Parathyroid adenoma (tissue), 2 donors: ENCODE results near the gene CAP2.

ENCODE experiments used
- H2AFZ ChIP-seq: fragments of 300-600 bp; sonication (generic); one replicate; pipeline ENCODE4 v1.7.0; 2017; ENCODE audit warnings: antibody characterized with exemption, mild to moderate bottlenecking
- H3K27ac ChIP-seq: fragments of 300-600 bp; sonication (generic); one replicate; pipeline ENCODE4 v1.7.0; 2017
- H3K27me3 ChIP-seq: fragments of 300-600 bp; sonication (generic); one replicate; pipeline ENCODE4 v1.7.0; 2017; ENCODE audit warnings: low read length; ENCODE audit not compliant: control insufficient read depth, insufficient read depth
- H3K36me3 ChIP-seq: fragments of 300-600 bp; sonication (generic); one replicate; pipeline ENCODE4 v1.7.0; 2017; ENCODE audit warnings: low read length; ENCODE audit not compliant: control insufficient read depth, insufficient read depth
- H3K4me1 ChIP-seq: fragments of 300-600 bp; sonication (generic); one replicate; pipeline ENCODE4 v1.7.0; 2017; ENCODE audit warnings: control low read depth
- H3K4me2 ChIP-seq: fragments of 300-600 bp; sonication (generic); one replicate; pipeline ENCODE4 v1.7.0; 2017; ENCODE audit warnings: low read length
- H3K4me3 ChIP-seq: fragments of 300-600 bp; sonication (generic); one replicate; pipeline ENCODE4 v1.7.0; 2017; ENCODE audit warnings: low read depth, low read length
- H3K79me2 ChIP-seq: fragments of 300-600 bp; sonication (generic); one replicate; pipeline ENCODE4 v1.7.0; 2017; ENCODE audit warnings: control low read depth
- H3K9ac ChIP-seq: fragments of 300-600 bp; sonication (generic); one replicate; pipeline ENCODE4 v1.7.0; 2017; ENCODE audit warnings: mild to moderate bottlenecking
- H3K9me3 ChIP-seq: fragments of 300-600 bp; sonication (generic); one replicate; pipeline ENCODE4 v1.7.0; 2017; ENCODE audit warnings: low read length; ENCODE audit not compliant: control insufficient read depth
- TF ChIP-seq, protein P1 (sequence below): fragments of 300-600 bp; sonication (generic); IDR thresholded peaks from one replicate; pipeline ENCODE4 v1.7.0; 2017; ENCODE audit warnings: antibody characterized with exemption, mild to moderate bottlenecking
- donor health status: primary hyperparathyroidism.

The CAP2 gene

DNA sequence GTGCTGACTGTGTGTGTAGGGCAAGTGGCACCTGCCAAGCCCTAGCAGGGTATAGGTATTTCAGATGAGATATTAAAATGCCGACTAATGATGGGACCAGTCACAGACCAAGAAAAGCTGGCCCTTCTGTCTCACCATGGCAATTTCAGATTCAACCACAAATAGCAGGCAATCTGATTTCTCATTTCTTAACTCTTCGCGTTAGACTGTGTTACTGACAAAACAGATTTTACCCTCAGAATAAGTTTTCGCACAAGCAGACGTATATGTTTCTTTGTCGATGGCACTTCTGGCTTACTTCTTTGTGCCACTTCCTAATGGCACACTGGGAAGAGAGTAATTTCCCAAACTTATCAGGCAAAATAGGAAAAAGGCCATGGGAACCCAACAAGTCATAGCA, 58.7 kb downstream of the CAP2 start:
- Histone ChIP-seq H3K27me3 (no peaks in the 10 kb centered on the region), H3K4me1 (no peaks in the 10 kb centered on the region), H3K4me3 (no peak overlapping the region), H3K79me2 (no peaks in the 10 kb centered on the region), H2AFZ (no peak overlapping the region), H3K9me3 (no peaks in the 10 kb centered on the region), H3K9ac (no peak overlapping the region), H3K27ac (no peak overlapping the region), H3K4me2 (no peak overlapping the region), H3K36me3 (no peaks in the 10 kb centered on the region)
- TF ChIP-seq, protein P1, sequence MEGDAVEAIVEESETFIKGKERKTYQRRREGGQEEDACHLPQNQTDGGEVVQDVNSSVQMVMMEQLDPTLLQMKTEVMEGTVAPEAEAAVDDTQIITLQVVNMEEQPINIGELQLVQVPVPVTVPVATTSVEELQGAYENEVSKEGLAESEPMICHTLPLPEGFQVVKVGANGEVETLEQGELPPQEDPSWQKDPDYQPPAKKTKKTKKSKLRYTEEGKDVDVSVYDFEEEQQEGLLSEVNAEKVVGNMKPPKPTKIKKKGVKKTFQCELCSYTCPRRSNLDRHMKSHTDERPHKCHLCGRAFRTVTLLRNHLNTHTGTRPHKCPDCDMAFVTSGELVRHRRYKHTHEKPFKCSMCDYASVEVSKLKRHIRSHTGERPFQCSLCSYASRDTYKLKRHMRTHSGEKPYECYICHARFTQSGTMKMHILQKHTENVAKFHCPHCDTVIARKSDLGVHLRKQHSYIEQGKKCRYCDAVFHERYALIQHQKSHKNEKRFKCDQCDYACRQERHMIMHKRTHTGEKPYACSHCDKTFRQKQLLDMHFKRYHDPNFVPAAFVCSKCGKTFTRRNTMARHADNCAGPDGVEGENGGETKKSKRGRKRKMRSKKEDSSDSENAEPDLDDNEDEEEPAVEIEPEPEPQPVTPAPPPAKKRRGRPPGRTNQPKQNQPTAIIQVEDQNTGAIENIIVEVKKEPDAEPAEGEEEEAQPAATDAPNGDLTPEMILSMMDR: no peak

DNA sequence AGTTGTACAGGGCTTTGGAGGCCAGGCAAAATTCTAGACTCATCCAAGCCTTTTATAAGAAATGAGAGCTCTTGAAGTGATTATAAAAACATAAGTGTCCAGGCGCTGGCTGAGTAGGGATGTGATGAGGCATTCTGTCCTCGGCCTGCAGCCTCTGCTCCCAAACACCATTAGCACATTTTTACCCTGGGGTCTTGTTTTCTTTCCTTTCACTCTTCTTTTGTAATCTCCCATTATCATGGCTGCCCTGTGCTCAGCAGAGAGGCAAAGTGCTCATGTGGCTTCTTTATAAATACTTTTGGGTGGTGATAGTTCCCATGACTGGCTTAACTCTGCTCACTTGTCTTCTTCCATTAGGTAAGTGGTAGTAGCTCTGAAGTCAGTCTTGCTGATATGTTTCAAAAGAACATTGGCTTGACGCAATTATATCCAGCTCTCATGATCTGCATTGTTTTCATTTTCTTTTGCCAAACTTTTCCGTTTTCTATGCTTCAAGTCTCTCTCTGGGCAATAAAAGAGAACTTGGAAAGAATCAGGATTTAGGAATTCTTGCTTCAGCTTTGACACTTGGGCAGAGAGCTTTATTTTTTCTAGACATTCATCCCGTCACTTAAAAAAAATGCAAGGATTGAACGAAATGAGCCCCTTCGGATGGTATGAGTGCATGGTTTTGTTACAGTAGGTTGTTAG, 61.1 kb downstream of the CAP2 start:
- Histone ChIP-seq H3K36me3 (no peaks in the 10 kb centered on the region), H2AFZ (no peak overlapping the region), H3K9ac (no peak overlapping the region), H3K4me3 (no peak overlapping the region), H3K9me3 (no peaks in the 10 kb centered on the region), H3K4me1 (no peaks in the 10 kb centered on the region), H3K79me2 (no peaks in the 10 kb centered on the region), H3K27ac (no peak overlapping the region), H3K27me3 (no peaks in the 10 kb centered on the region), H3K4me2 (no peak overlapping the region)
- TF ChIP-seq, protein P1: no peak

DNA sequence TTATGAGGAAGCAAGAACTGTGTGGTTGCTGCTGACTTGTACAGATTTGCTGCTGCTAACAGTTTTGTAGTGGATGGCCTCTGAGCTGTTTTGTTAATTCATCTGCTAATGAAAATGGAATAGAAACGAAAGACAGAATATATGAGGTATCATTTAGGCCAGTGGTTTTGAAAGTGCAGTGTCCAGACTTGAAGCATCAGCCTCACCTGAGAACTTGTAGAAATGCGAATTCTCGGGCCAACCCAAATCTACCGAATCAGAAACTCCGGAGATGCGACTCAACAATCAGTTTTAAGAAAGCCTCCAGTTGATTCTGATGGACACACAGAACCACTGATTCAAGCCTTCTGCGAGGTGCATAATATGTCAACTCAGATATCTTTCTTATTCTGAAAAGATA, 62.5 kb downstream of the CAP2 start:
- Histone ChIP-seq H3K9me3 (no peaks in the 10 kb centered on the region), H3K4me2 (no peak overlapping the region), H3K27ac (no peak overlapping the region), H3K79me2 (no peaks in the 10 kb centered on the region), H3K36me3 (no peaks in the 10 kb centered on the region), H3K9ac (no peak overlapping the region), H3K4me1 (no peaks in the 10 kb centered on the region), H3K4me3 (no peak overlapping the region), H3K27me3 (no peaks in the 10 kb centered on the region), H2AFZ (no peak overlapping the region)
- TF ChIP-seq, protein P1: no peak

DNA sequence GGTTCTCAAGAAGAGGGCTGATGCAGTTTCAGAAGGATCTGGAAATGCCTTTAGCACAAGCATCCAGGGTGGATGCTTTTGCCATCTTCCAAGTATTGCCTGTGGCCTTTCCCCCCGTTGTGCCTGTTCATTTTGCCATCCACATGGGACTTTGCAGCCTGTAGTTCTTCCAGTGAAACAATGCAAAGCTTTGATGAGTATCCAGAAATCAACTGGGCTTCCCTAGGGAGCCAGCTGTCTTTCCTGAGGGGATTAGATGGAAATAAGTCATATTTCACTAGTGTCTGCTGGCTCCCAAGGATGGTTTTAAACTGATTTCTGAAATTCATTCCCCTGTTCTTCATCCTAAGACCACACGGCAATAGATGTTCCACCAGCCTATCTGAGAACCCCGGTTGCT, 63.3 kb downstream of the CAP2 start:
- no peak overlapping the region for H2AFZ ChIP-seq
- H3K9ac ChIP-seq: no peak overlapping the region
- H3K9me3 ChIP-seq: no peaks in the 10 kb centered on the region
- no peaks in the 10 kb centered on the region for H3K36me3 ChIP-seq
- H3K4me2 ChIP-seq: no peak overlapping the region
- no peaks in the 10 kb centered on the region for H3K27me3 ChIP-seq
- no peak overlapping the region for H3K27ac ChIP-seq
- H3K4me3 ChIP-seq: no peak overlapping the region
- no peaks in the 10 kb centered on the region for H3K4me1 ChIP-seq
- H3K79me2 ChIP-seq: no peaks in the 10 kb centered on the region
- TF ChIP-seq, protein P1: no peak

DNA sequence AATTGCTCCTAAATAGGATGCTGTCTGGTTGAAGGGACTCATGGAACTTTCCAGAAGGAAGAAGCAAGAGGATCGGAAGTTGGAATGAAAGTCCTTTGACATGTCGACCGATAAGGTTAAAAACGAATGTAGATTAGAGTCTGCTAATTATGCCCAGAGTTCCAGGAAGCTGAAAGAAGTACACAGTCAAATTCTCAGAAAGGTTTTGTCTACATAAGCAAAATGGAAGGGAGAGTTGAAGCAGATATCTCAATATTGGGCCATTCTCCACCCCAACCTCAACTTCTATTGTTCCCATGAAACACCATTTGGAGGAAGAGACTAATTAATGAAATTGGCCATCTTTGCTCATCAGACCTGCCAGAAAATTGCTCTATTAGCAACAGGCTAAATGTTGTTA, 64.0 kb downstream of the CAP2 start:
- no peak overlapping the region for H3K4me2 ChIP-seq
- TF ChIP-seq, protein P1: no peak
- no peak overlapping the region for H3K27ac ChIP-seq
- no peaks in the 10 kb centered on the region for H3K4me1 ChIP-seq
- no peaks in the 10 kb centered on the region for H3K79me2 ChIP-seq
- no peaks in the 10 kb centered on the region for H3K27me3 ChIP-seq
- no peak overlapping the region for H2AFZ ChIP-seq
- no peak overlapping the region for H3K4me3 ChIP-seq
- H3K9ac ChIP-seq: no peak overlapping the region
- H3K9me3 ChIP-seq: no peaks in the 10 kb centered on the region
- no peaks in the 10 kb centered on the region for H3K36me3 ChIP-seq
